Stomach (tissue), 9 donors: ENCODE data around the gene OCA2. TPM values are rescaled to one million over a fixed set of nuclear protein-coding genes. Genes with fewer than 3 reads are reported as not detected.

Source experiments
- DNase-seq, 2 donors: peaks; one replicate each; pipeline versions ENCODE4 v3.0.0 to v3.0.0-alpha.2; 2013 to 2019
- H3K27ac ChIP-seq, 5 donors: fragments of 200-600 bp in 4 of 5; sonication (generic) in 4 of 5; one replicate each; pipeline ENCODE4 v1.5.1; 2013 to 2019; ENCODE audit warnings: mild to moderate bottlenecking in 1 of 5, moderate library complexity in 1 of 5
- H3K27me3 ChIP-seq, 3 donors: fragments of 200-600 bp; sonication (generic); one replicate each; pipeline ENCODE4 v1.5.1; 2017 to 2019; ENCODE audit warnings: mixed run types in 1 of 3
- H3K36me3 ChIP-seq, 4 donors: fragments of 200-600 bp; sonication (generic); 1 replicate in 3 of 4; 2 replicates in 1 of 4; pipeline ENCODE4 v1.5.1; 2016 to 2019
- H3K4me1 ChIP-seq, 4 donors: fragments of 200-600 bp; sonication (generic); one replicate each; pipeline ENCODE4 v1.5.1; 2016 to 2019
- H3K4me3 ChIP-seq, 4 donors: fragments of 200-600 bp; sonication (generic) in 3 of 4; one replicate each; pipeline ENCODE4 v1.5.1; 2016 to 2019; ENCODE audit warnings: mild to moderate bottlenecking in 1 of 4
- H3K9me3 ChIP-seq, 4 donors: fragments of 200-600 bp; sonication (generic); one replicate each; pipeline ENCODE4 v1.5.1; 2016 to 2019
- EP300 ChIP-seq: sonication (generic); formaldehyde crosslinking; IDR thresholded peaks from one replicate; pipeline ENCODE4 v1.6.1; 2017; ENCODE audit warnings: antibody characterized with exemption
- POLR2A ChIP-seq, 4 donors: fragments of 450-650 bp; IDR thresholded peaks; one replicate each; pipeline ENCODE4 v1.6.1; 2016; ENCODE audit warnings: antibody characterized with exemption in 4 of 4, control low read depth in 2 of 4, mild to moderate bottlenecking in 1 of 4, moderate library complexity in 1 of 4
- POLR2AphosphoS5 ChIP-seq, 3 donors: sonication (generic); formaldehyde crosslinking; IDR thresholded peaks; one replicate each; pipeline ENCODE4 v1.6.1; 2016; ENCODE audit warnings: antibody characterized with exemption in 3 of 3
- WGBS, 5 donors: extraction: QIAGEN DNeasy Blood & Tissue Kit in 3 of 5; methylation state at CpG; one replicate each; pipeline versions ENCODE4 v1.1.5 to v1.1.7; 2013 to 2018; 5-methylcytosine and 5-hydroxymethylcytosine counted together
- intact Hi-C: fragments of 100-400 bp; cut with DNase I; formaldehyde crosslinking; loops from one replicate; pipeline ENCODE4 v1.15.1; 2023; ENCODE audit warnings: low total_unique reads
- polyA plus RNA-seq, 3 donors: library from polyadenylated mRNA; stranded (reverse); fragments of 200-250 nt; gene quantifications; one replicate each; pipeline ENCODE4 v1.2.3, GENCODE V29; 2013
- total RNA-seq, 5 donors: library from RNA; depleted of rRNA; stranded (reverse); fragments of >200 nt; gene quantifications; one replicate each; pipeline versions ENCODE4 v1.1.0 to v1.2.3, GENCODE V29; 2014 to 2016
- TF ChIP-seq, protein P1 (sequence below), 7 experiments: fragments of 450-650 bp in 4 of 7; fragments of 200-600 bp in 3 of 7; sonication (generic) in 3 of 7; IDR thresholded peaks; one replicate each; pipeline ENCODE4 v1.5.1; 2016 to 2019; ENCODE audit warnings: antibody characterized with exemption in 7 of 7, control low read depth in 2 of 7, mild to moderate bottlenecking in 1 of 7
- donor health status: healthy with polysubstance abuse.
- donor health status: Bipolar disorder and iron deficiency.
- donor health status: healthy.

OCA2 gene
- total and polyA plus RNA-seq, 8 donors: 0.12 to 0.89 (median 0.65) TPM; not detected in 4

DNA sequence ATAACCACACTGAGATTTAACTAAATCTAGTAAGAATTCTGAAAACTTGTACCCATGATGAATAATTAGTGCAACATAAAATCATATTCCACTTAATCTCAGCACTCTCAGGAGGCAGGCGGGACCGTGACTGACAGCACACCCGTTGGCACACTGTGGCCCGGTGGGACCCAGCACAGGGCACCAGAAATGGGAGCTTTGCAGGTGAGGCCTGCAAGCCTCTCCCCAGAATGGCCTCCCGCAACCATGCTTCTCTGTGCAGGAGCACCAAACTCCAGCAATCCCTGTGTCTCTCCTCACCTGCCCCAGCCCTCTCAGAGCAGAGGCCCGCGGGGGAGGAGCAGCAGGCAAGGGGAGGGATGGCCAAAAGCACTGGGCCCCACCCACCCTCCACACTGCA is 31.5 kb upstream of the OCA2 start:
- Histone ChIP-seq H3K27me3 (no peaks in the 10 kb centered on the region), H3K4me1 (peaks cover 0 to 3% (median 0%) of the 10 kb centered on the region in 4 donors), H3K36me3 (peaks cover 34 to 86% (median 80%) of the 10 kb centered on the region in 4 donors), H3K9me3 (no peaks in the 10 kb centered on the region), H3K4me3 (no peak overlapping the region), H3K27ac (no peak overlapping the region)
- 89 to 95% (median 93%) methylated on average over 7 of the region's 7 CpGs for WGBS, 5 donors
- intact Hi-C loops: loop anchor here (10.0 kb wide), 1 partner anchor 46 kb away; no protein-coding TSS in a partner anchor
- TF ChIP-seq, protein P1, sequence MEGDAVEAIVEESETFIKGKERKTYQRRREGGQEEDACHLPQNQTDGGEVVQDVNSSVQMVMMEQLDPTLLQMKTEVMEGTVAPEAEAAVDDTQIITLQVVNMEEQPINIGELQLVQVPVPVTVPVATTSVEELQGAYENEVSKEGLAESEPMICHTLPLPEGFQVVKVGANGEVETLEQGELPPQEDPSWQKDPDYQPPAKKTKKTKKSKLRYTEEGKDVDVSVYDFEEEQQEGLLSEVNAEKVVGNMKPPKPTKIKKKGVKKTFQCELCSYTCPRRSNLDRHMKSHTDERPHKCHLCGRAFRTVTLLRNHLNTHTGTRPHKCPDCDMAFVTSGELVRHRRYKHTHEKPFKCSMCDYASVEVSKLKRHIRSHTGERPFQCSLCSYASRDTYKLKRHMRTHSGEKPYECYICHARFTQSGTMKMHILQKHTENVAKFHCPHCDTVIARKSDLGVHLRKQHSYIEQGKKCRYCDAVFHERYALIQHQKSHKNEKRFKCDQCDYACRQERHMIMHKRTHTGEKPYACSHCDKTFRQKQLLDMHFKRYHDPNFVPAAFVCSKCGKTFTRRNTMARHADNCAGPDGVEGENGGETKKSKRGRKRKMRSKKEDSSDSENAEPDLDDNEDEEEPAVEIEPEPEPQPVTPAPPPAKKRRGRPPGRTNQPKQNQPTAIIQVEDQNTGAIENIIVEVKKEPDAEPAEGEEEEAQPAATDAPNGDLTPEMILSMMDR (IDR thresholded peaks at IDR 0.05): no peak
- TF ChIP-seq POLR2A (IDR thresholded peaks at IDR 0.05) (no peak), POLR2AphosphoS5 (IDR thresholded peaks at IDR 0.05) (no peak), EP300 (no peak)
- DNase-seq: no peak

DNA sequence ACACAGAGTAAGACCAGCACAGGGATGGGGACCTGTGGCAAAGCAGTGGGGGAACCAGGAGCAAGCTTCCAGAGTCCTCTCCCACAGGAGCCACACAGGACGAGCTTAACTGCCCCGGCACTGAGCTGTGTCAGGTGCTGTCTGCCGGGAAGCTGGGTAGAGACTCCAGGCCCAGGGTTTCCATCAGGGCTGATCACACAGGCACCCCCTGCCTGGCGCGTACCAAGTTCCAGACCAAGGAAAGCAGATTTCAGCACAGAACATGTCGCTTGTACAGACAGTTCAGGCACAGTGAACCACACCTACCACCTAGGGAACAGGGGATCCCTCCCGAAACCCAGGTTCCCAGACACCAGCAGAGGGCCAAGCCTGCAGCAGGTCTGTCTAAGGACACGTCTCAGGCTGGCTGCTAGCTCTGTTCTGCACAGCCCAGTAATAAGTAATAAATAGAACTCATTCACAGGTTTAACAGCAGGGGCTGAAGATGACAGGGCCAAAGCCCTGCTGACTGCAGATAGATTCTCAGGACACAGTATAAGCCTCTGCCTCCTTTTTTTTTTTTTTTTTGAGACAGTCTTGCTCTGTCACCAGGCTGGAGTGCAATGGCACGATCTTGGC is 30.2 kb upstream of the OCA2 start:
- TF ChIP-seq, protein P1 (IDR thresholded peaks at IDR 0.05): no peak
- DNase-seq: peak in 1 of 2 donors; percentile 16
- intact Hi-C loops: no loop called here

DNA sequence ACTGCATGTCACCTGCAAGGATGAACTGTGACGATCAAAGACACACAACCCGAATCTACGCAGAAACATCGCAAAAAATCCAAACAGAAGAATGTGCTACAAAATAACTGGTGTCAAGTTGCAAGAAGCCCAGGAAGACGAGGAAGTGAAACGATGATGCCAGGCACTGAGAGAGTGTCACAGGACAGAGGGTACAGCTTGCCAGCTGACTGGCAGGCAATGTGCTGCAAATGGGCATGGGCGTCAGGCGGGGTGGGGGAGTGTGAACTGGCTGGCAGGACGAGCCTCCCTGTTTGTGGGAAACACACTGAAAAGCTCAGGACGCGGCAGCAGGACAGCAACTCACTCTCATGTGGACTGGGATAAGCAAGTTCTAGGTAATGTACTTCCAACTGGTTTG is 28.9 kb upstream of the OCA2 start:
- Histone ChIP-seq H3K36me3 (peaks cover 40 to 88% (median 84%) of the 10 kb centered on the region in 4 donors), H3K27ac (no peak overlapping the region), H3K4me3 (no peak overlapping the region), H3K9me3 (no peaks in the 10 kb centered on the region), H3K4me1 (peaks cover 0 to 3% (median 0%) of the 10 kb centered on the region in 4 donors), H3K27me3 (no peaks in the 10 kb centered on the region)
- WGBS, 5 donors: 79 to 90% (median 87%) methylated on average over 11 of the region's 11 CpGs
- peak; percentile 23 to 25 for DNase-seq
- intact Hi-C loops: no loop called here
- TF ChIP-seq EP300: no peak

More for the DNA sequence above, 30.2 kb upstream of the OCA2 start:
- no peaks in the 10 kb centered on the region for H3K9me3 ChIP-seq
- no peaks in the 10 kb centered on the region for H3K27me3 ChIP-seq
- H3K4me3 ChIP-seq: no peak overlapping the region
- WGBS, 5 donors: 94 to 98% (median 96%) methylated on average over 6 to 9 of the region's 9 CpGs
- H3K36me3 ChIP-seq: peaks cover 40 to 87% (median 81%) of the 10 kb centered on the region in 4 donors
- no peak overlapping the region for H3K27ac ChIP-seq
- H3K4me1 ChIP-seq: peaks cover 0 to 3% (median 0%) of the 10 kb centered on the region in 4 donors

DNA sequence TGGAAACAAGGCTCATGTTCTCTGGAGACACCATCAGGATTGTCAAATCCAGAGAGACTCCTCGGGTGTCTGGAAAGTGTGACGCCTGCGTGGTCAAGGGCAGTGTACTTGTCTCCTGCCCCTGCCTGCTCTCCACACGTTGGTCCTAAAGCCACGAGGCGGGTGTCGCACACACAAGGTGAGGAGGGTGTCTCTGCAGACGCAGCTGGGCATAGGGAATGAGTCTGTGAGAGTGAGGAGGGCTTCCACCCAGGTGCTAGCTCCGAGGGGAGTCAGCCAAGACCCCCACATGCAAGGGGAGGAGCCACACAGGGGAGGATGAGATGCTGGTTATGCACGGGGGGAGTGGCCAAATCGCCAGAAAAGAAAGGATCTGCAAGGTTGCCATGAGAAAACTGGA is 27.9 kb upstream of the OCA2 start:
- H3K27ac ChIP-seq: no peak overlapping the region
- no peaks in the 10 kb centered on the region for H3K9me3 ChIP-seq
- no peak overlapping the region for H3K4me3 ChIP-seq
- no peak for TF ChIP-seq EP300
- TF ChIP-seq, protein P1 (IDR thresholded peaks at IDR 0.05): no peak
- TF ChIP-seq POLR2A (IDR thresholded peaks at IDR 0.05): no peak
- TF ChIP-seq POLR2AphosphoS5 (IDR thresholded peaks at IDR 0.05): no peak
- H3K4me1 ChIP-seq: peaks cover 0 to 3% (median 0%) of the 10 kb centered on the region in 4 donors
- no peaks in the 10 kb centered on the region for H3K27me3 ChIP-seq
- DNase-seq: peak in 1 of 2 donors; percentile 11
- WGBS, 5 donors: 75 to 82% (median 81%) methylated on average over 11 of the region's 11 CpGs
- intact Hi-C loops: no loop called here
- peaks cover 38 to 89% (median 84%) of the 10 kb centered on the region in 4 donors for H3K36me3 ChIP-seq
